A549 (cell line): ENCODE measurements around the gene PITPNM3. TPM values are rescaled to one million over a fixed set of nuclear protein-coding genes. Genes with fewer than 3 reads are reported as not detected.

Experiments used
- ATAC-seq, 2 experiments: fragments of 200-7000 bp in 1 of 2; fragments of >200 bp in 1 of 2; cut with Nextera tagmentation in 1 of 2; cut with Tn5 transposase in 1 of 2; 3 replicates each; pipeline versions ENCODE4 v1.8.0 to v1.9.1; 2018 to 2020; ENCODE audit warnings: mild to moderate bottlenecking in 1 of 2, moderate library complexity in 1 of 2
- CTCF ChIA-PET: fragments of 300-600 bp; sonication (Branson Sonifier 250); formaldehyde crosslinking; extraction: SDS; loops from one replicate; lab custom pipeline; 2021; ENCODE audit warnings: antibody characterized with exemption, inconsistent platforms; lab: Yijun Ruan, JAX
- POLR2A ChIA-PET: fragments of 350-600 bp; formaldehyde crosslinking; extraction: SDS; loops from one replicate; lab custom pipeline; 2021; ENCODE audit warnings: antibody characterized with exemption, inconsistent platforms; lab: Yijun Ruan, JAX
- DNase-seq, 2 experiments: peaks; one replicate each; pipeline versions ENCODE4 v3.0.0 to v3.0.0-alpha.2; 2011 to 2016; ENCODE audit warnings: low read depth in 1 of 2, low spot score in 1 of 2
- FAIRE-seq: peaks from 2 replicates; lab custom pipeline; 2011; peaks lifted over from hg19 to GRCh38; lab: Jason Lieb, UNC
- H3K27ac ChIP-seq, 2 experiments: fragments of >200 bp; sonication (Bioruptor Twin); formaldehyde crosslinking; 3 replicates each; pipeline ENCODE4 v1.5.1; 2016 to 2017
- H3K4me1 ChIP-seq: fragments of >200 bp; sonication (Bioruptor Twin); formaldehyde crosslinking; 3 replicates; pipeline ENCODE4 v1.6.1; 2016
- H3K4me2 ChIP-seq: fragments of >200 bp; sonication (Bioruptor Twin); formaldehyde crosslinking; 3 replicates; pipeline ENCODE4 v1.6.1; 2016
- H3K4me3 ChIP-seq: fragments of >200 bp; sonication (Bioruptor Twin); formaldehyde crosslinking; 3 replicates; pipeline ENCODE4 v1.5.1; 2016
- H3K9me3 ChIP-seq: fragments of >200 bp; sonication (Bioruptor Twin); formaldehyde crosslinking; 3 replicates; pipeline ENCODE4 v1.6.1; 2016
- BHLHE40 ChIP-seq: IDR thresholded peaks from 2 replicates; pipeline ENCODE4 v1.6.1; 2012; ENCODE audit warnings: low read depth, low read length, inconsistent platforms
- CBX8 ChIP-seq: fragments of 200-600 bp; sonication (generic); IDR thresholded peaks from 2 replicates; pipeline ENCODE4 v1.6.1; 2016
- CEBPB ChIP-seq, 2 experiments: fragments of >200 bp in 1 of 2; sonication (Bioruptor Twin) in 1 of 2; formaldehyde crosslinking in 1 of 2; IDR thresholded peaks; 2 replicates each; pipeline ENCODE4 v1.6.1; 2012 to 2016
- CHD4 ChIP-seq: fragments of 200-600 bp; sonication (generic); IDR thresholded peaks from 2 replicates; pipeline ENCODE4 v1.6.1; 2016; ENCODE audit warnings: antibody characterized with exemption, mild to moderate bottlenecking, borderline replicate concordance
- E2F6 ChIP-seq: IDR thresholded peaks from 2 replicates; pipeline ENCODE4 v1.6.1; 2012; ENCODE audit warnings: low read depth, borderline replicate concordance
- EHMT2 ChIP-seq: fragments of 200-600 bp; sonication (generic); IDR thresholded peaks from 2 replicates; pipeline ENCODE4 v1.6.1; 2016; ENCODE audit warnings: antibody characterized with exemption, low read depth, mild to moderate bottlenecking, moderate library complexity
- ELK1 ChIP-seq: fragments of 150-350 bp; IDR thresholded peaks from 2 replicates; pipeline ENCODE4 v1.6.1; 2014; ENCODE audit warnings: low read depth, mild to moderate bottlenecking, low read length
- ESRRA ChIP-seq: fragments of 150-350 bp; IDR thresholded peaks from 2 replicates; pipeline ENCODE4 v1.6.1; 2014; ENCODE audit warnings: mild to moderate bottlenecking, low read length, borderline replicate concordance
- FOSL2 ChIP-seq, 2 experiments: fragments of 450-650 bp in 1 of 2; fragments of >200 bp in 1 of 2; sonication (Bioruptor Twin) in 1 of 2; formaldehyde crosslinking; IDR thresholded peaks; 2 replicates each; pipeline versions ENCODE4 v1.5.0 to v1.6.1; 2016 to 2020; ENCODE audit warnings: mild to moderate bottlenecking in 1 of 2, moderate library complexity in 1 of 2
- GATA3 ChIP-seq: IDR thresholded peaks from 2 replicates; pipeline ENCODE4 v1.6.1; 2012; ENCODE audit warnings: borderline replicate concordance
- HEYL ChIP-seq: fragments of 250-450 bp; sonication (Bioruptor Pico); IDR thresholded peaks from 2 replicates; pipeline ENCODE4 v1.8.0; 2021; ENCODE audit warnings: mild to moderate bottlenecking, moderate library complexity
- HOXB13 ChIP-seq: fragments of 250-450 bp; sonication (Bioruptor Pico); IDR thresholded peaks from 2 replicates; pipeline ENCODE4 v1.5.0; 2020; ENCODE audit warnings: low read depth, mild to moderate bottlenecking, moderate library complexity
- JUN ChIP-seq, 2 experiments: fragments of >200 bp; sonication (Bioruptor Twin); formaldehyde crosslinking; IDR thresholded peaks; 2 replicates in 1 of 2; 3 replicates in 1 of 2; pipeline ENCODE4 v1.6.1; 2016 to 2017
- MAX ChIP-seq: IDR thresholded peaks from 2 replicates; pipeline ENCODE4 v1.6.1; 2012
- NR3C1 ChIP-seq: fragments of >200 bp; sonication (Bioruptor Twin); formaldehyde crosslinking; IDR thresholded peaks from 3 replicates; pipeline ENCODE4 v1.6.1; 2017
- PBX3 ChIP-seq: IDR thresholded peaks from 2 replicates; pipeline ENCODE4 v1.6.1; 2012
- POLR2AphosphoS2 ChIP-seq: conservative IDR thresholded peaks from 2 replicates; pipeline ENCODE4 v1.6.1; 2012; ENCODE audit warnings: low read length, improper control_type of control experiment, inconsistent platforms
- RARB ChIP-seq: fragments of 250-450 bp; sonication (Bioruptor Pico); IDR thresholded peaks from 2 replicates; pipeline ENCODE4 v1.8.0; 2021; ENCODE audit warnings: mild to moderate bottlenecking, moderate library complexity
- RFX5 ChIP-seq: fragments of 450-650 bp; IDR thresholded peaks from 2 replicates; pipeline ENCODE4 v1.7.1; 2014; ENCODE audit warnings: antibody characterized with exemption, mild to moderate bottlenecking, moderate library complexity
- RNF2 ChIP-seq: fragments of 200-600 bp; sonication (generic); IDR thresholded peaks from 2 replicates; pipeline ENCODE4 v1.6.1; 2016; ENCODE audit warnings: low read depth, mild to moderate bottlenecking, antibody characterized with exemption, moderate library complexity, borderline replicate concordance
- SMC3 ChIP-seq: fragments of >200 bp; sonication (Bioruptor Twin); formaldehyde crosslinking; IDR thresholded peaks from 3 replicates; pipeline ENCODE4 v1.6.1; 2018; ENCODE audit warnings: inconsistent platforms
- ZC3H11A ChIP-seq: fragments of 450-650 bp; IDR thresholded peaks from 2 replicates; pipeline ENCODE4 v1.6.1; 2014; ENCODE audit warnings: antibody characterized with exemption, mild to moderate bottlenecking
- ZFP36 ChIP-seq: fragments of 450-650 bp; IDR thresholded peaks from 2 replicates; pipeline ENCODE4 v1.6.1; 2014; ENCODE audit warnings: borderline replicate concordance; ENCODE audit not compliant: partially characterized antibody
- ZNF302 ChIP-seq: fragments of 250-450 bp; sonication (Bioruptor Pico); IDR thresholded peaks from 2 replicates; pipeline ENCODE4 v1.9.0; 2021; ENCODE audit warnings: inconsistent platforms, mild to moderate bottlenecking, moderate library complexity
- ZSCAN20 ChIP-seq: fragments of 250-450 bp; sonication (Bioruptor Pico); IDR thresholded peaks from 2 replicates; pipeline ENCODE4 v1.8.0; 2022; ENCODE audit warnings: mild to moderate bottlenecking, moderate library complexity
- WGBS: methylation state at CpG from one replicate; pipeline ENCODE4 v1.1.6; 2017; ENCODE audit errors: missing lambda C conversion rate; 5-methylcytosine and 5-hydroxymethylcytosine counted together
- polyA plus RNA-seq, 4 experiments: library from polyadenylated mRNA; depleted of rRNA in 3 of 4; stranded (reverse); fragments of >200 nt; fragmentation: RNase III in 1 of 4; extraction: RNeasy Plus Mini Kit Qiagen cat#74134 plus additional on column Dnase treatment in 1 of 4; gene quantifications; 2 replicates in 3 of 4; 3 replicates in 1 of 4; pipeline ENCODE4 v1.2.3, GENCODE V29; 2011 to 2017

PITPNM3 gene
- polyA plus RNA-seq, 2 of the 4 experiments (the other 2 are of a cell fraction): 0.80 to 2.2 TPM

GRCh38 chr17:6458460-6458950, 97.8 kb downstream of the PITPNM3 start (continued):
- TF ChIP-seq PBX3: no peak

GRCh38 chr17:6457688-6458459, 98.5 kb downstream of the PITPNM3 start:
- TF ChIP-seq HEYL (CRISPR knock-in tag): no peak
- no peak for TF ChIP-seq RARB (CRISPR knock-in tag)
- TF ChIP-seq HOXB13: no peak
- TF ChIP-seq GATA3: no peak
- TF ChIP-seq CBX8: no peak
- no peak for TF ChIP-seq JUN (IDR thresholded peaks at IDR 0.05)
- TF ChIP-seq BHLHE40: no peak
- TF ChIP-seq POLR2AphosphoS2: no peak
- no peak for TF ChIP-seq ZSCAN20 (CRISPR knock-in tag)
- TF ChIP-seq ELK1: no peak
- no peak for TF ChIP-seq RNF2
- TF ChIP-seq ZC3H11A: no peak
- TF ChIP-seq EHMT2: no peak
- H3K4me2 ChIP-seq: peak overlapping the region; percentile 48; the same call in 1 of the 3 replicates
- peak; percentile 14 to 36; a peak in 4 of 6 replicates for ATAC-seq
- DNase-seq: no peak
- H3K4me1 ChIP-seq: peaks cover 18% of the 10 kb centered on the region
- H3K4me3 ChIP-seq: no peak overlapping the region
- H3K27ac ChIP-seq: peak overlapping the region in 1 of 2 experiments; percentile 41; a peak in 3 of 6 replicates
- POLR2A ChIA-PET: no interaction called here
- 75% methylated on average over 10 of the region's 10 CpGs for WGBS
- CTCF ChIA-PET: interaction anchor here (1.1 to 8.1 kb wide), 2 partner anchors 16 to 546 kb away, joined by 4 to 77 read pairs; no protein-coding TSS in a partner anchor
- no peaks in the 10 kb centered on the region for H3K9me3 ChIP-seq
- no peak for FAIRE-seq

GRCh38 chr17:6456914-6457687, 99.3 kb downstream of the PITPNM3 start:
- peak; percentile 57 to 87 for DNase-seq
- Histone ChIP-seq H3K4me2 (peak overlapping the region; percentile 48), H3K4me1 (peaks cover 18% of the 10 kb centered on the region), H3K4me3 (no peak overlapping the region), H3K9me3 (no peaks in the 10 kb centered on the region), H3K27ac (peak overlapping the region; percentile 32 to 41; a peak in 4 of 6 replicates)
- ChIA-PET CTCF (interaction anchor here (2.2 kb wide), 1 partner anchor 16 kb away, joined by 12 read pairs; no protein-coding TSS in a partner anchor), POLR2A (no interaction called here)
- TF ChIP-seq FOSL2 (IDR thresholded peaks at IDR 0.05): no peak
- TF ChIP-seq FOSL2 (CRISPR knock-in tag; IDR thresholded peaks at IDR 0.05): peak; percentile 37
- TF ChIP-seq ZSCAN20 (CRISPR knock-in tag): no peak
- no peak for TF ChIP-seq RFX5
- 64% methylated on average over 14 of the region's 14 CpGs for WGBS
- peak; percentile 58 to 68; a peak in 5 of 6 replicates for ATAC-seq
- FAIRE-seq: no peak

GRCh38 chr17:6456321-6456720, 100.0 kb downstream of the PITPNM3 start:
- no peak; a peak in 1 of 6 replicates for ATAC-seq
- ChIA-PET CTCF (interaction anchor here (1.3 to 2.2 kb wide), 2 partner anchors 16 to 210 kb away, joined by 3 to 12 read pairs; no protein-coding TSS in a partner anchor), POLR2A (no interaction called here)
- Histone ChIP-seq H3K4me1 (peaks cover 18% of the 10 kb centered on the region), H3K4me2 (peak overlapping the region; percentile 48; the same call in 2 of the 3 replicates), H3K9me3 (no peaks in the 10 kb centered on the region), H3K4me3 (no peak overlapping the region), H3K27ac (peak overlapping the region; percentile 5 to 41; a peak in 3 of 6 replicates)
- 95% methylated on average over 9 of the region's 9 CpGs for WGBS
- no peak for FAIRE-seq
- DNase-seq: no peak
- TF ChIP-seq ESRRA (no peak), ZC3H11A (no peak), ZFP36 (no peak), E2F6 (no peak), CBX8 (no peak), NR3C1 (no peak), ZNF302 (CRISPR knock-in tag) (no peak), CEBPB (IDR thresholded peaks at IDR 0.05) (no peak), SMC3 (no peak), EHMT2 (no peak), CHD4 (no peak), MAX (no peak)
